RPMI8226 (cell line): ENCODE data around the gene SCLY.
A peak's percentile ranks its signal among the peaks of the same experiment; 100 is the strongest.

Experiments
- DNase-seq: peaks from one replicate; pipeline ENCODE4 v3.0.0-alpha.2; 2015

The SCLY gene

DNA sequence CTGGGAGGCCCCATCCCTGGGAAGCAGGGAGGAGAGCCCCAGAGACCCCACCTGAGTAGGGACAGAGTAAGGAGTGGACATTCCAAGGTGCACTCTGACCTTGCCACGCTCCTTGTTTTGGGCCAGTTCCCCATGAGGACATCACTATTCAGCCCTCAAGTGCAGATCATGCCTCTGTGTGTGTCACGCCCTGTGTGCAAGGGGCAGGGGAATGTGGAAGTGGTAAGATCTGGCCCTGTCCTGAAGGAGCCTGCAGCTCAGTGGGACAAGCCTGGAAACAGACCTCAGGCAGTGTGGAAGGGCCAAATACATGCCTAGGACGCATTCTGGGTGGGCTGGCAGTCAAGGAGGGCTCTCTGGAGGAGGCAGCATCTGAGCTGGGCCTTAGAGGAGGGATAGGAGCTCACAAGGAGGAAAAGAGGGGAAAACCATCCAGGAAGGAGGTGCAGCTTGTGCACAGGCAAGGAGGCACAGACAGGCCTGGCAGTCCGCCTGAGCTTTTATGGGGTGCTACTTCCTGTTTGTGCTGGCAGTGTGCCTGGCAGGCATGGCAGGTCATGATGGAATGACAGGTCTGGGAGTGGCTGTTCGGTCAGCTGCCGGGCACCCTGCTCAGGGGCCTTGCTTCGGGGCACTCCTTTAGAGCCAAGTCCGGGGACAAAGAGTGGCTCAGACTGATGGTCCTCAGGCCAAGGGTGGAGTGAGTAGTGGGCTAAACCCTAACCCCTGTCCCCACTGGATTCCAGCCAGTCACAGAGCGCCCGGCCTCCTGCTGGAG is 80.9 kb downstream of the SCLY start:
- peak; percentile 83 for DNase-seq

DNA sequence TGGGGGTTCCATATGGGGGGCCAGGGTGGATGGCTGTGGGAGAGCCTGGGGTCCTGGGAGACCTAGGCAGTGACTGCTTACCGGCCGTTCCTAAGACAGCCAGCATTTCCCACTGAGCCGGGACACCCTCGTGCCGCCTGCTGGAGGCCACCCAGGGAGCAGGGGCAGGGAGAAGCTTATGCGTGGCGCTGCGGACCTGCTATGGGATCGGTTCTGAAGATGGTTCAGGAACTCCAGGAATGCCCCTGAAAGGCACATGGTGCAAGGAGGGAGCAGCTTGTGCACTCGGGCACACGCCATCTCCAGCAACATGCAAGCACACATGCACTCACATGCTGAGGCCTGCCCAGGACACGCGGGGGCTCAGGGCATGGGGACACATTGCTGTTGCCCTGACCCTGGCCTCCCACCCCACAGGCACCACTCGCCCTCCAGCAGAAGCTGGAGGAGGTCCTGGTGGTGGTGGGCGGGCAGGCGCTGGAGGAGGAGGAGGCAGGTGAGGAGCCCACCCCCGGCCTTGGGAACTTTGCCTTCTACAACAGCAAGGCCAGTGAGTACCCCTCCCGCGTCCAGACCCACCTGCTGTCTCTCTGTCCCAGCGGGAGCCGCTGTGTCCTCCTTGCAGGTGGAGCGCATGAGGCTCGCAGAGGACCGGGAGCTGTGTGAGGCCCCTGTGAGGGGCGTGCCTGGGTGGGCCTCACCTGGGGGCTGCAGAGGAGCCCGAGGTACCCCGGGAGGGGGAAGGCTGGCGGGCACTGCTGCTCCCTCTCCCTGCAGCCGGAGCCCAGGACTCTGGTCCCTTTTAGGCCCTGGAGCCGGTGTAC is 81.8 kb downstream of the SCLY start:
- no peak for DNase-seq

DNA sequence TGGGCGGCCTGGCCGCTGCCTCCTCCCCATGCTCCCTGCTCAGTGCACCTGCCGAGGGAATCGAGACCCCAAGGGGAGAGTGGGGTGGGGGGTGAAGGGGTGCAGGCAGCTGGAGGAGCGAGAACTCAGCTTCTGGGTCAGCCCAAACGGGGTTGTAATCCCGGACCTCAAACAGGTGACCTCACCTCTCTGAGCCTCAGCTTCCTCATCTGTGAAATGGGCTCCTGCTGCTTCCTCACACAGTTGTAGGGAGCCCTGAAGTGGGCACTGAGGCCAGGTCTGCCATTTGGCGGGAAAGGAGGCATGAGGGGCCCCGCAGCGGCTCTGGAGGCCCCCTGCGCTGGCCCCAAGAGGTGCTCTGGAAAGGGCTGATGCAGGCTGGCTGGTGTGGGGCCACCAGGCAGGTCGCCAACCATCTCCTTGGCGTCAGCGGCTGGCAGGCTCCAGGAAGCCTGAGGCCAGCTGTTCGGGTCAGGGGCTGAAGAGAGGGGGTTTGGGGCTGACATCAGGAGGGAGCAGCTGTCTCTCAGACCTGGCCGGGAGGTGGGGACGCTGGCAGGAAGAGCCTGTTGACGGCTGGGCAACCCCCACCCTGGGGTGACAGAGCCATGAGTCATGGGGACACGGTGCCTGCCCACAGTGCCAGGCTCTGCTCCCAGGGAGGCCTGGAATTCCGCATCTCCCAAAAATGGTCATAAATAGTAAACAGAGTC is 82.6 kb downstream of the SCLY start:
- DNase-seq, result peak; percentile 44

DNA sequence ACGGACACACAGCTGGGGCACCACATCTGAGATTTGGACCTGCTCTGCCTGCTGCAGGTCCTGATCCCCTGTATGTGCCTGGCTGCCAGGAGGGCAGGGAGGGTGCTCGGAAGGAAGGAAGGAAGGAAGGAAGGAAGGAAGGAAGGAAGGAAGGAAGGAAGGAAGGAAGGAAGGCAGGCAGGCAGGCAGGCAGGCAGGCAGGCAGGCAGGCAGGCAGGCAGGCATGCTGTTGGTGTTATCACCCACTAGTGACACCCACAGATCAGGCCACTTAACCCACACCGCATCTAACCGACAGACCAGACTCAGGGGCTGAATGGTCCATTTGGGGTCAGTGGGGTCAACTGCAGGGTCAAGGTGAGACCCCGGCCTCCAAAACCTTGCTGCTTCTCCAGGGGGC is 83.5 kb downstream of the SCLY start:
- DNase-seq, result no peak

DNA sequence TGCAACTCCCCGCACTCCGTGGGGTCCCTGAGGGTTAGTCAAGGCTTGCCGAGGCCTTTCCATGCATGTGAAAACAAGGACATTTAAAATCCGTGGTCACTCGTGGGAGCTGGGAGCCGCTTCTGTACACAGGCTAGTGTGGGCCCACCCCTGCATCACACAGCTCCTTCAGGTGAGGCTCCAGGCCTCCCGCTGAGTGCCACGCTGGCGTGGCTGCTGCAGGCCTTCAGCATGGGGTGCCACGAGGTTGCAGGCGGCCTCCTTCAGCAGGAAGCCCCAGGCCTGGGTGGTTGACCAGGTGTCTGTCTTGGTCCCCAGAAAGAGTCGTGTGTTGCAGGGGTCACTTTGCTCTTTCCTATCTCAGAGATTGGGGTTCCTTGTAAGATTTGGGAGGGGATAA is 84.2 kb downstream of the SCLY start:
- no peak for DNase-seq

DNA sequence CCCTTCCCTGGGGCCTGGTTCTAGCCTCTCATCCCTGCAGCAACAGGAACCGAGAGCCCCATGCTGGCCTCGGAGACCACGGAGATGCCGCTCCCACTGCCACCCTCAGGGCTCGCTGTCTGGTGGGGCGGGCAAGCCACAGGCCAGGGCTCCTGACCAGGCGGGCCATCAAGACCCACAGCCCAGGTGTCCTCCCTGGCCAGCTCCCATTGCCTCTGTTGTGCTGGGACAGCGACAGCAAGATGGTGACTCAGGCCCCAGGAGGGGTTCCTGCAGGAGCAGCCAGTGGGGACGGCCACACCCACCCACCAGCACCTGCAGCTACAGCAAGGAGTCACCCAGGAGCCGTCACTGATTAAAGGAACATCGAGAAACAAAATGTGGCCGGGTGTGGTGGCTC is 85.0 kb downstream of the SCLY start:
- no peak for DNase-seq

DNA sequence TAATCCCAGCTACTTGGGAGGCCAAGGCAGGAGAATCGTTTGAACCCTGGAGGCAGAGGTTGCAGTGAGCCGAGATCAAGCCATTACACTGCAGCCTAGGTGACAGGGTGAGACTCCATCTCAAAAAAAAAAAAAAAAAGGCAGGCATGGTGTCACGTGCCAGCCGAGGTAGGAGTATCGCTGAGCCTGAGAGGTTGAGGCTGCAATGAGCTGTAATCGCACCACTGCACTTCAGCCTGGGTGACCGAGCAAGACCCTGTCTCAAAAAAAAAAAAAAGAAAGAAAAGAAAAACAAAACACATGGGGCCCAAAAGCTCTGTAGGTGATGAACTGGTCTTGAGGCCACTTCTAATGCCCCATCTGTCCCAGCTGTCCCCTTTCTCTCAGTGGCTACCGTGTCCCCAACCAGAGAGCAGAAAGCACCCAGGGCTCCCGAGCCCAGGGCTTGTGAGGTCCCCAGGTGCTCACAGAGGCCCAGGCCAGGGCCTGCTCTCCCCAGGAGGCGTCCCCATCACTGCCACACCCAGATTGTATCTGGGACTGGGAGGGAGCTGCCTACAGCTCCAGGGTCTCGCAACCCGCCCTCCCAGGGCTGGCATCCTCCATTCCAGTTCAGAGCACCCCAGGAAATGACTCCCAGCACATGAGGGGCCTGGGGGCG is 86.2 kb downstream of the SCLY start:
- DNase-seq, result no peak

DNA sequence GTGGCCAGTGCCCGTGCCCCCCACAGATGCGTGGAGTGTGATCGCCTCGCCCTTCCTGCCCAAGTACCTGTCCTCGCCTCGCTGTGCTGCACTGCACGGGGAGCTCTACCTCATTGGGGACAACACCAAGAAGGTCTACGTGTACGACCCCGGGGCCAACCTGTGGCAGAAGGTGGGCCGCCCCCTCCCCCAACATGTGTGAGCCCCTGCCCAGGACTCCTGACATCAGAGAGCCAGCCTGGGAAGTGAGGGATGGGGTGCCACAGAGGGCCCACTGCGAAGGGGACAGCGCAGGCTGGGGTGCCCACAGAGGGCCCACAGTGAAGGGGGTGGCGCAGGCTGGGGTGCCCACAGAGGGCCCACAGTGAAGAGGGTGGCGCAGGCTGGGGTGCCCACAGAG is 88.2 kb downstream of the SCLY start:
- no peak for DNase-seq
